SIG-M5 treated with dmso at 0.1 percent for 504 hours (cell line): ENCODE data around the gene ATP6V1C2.
"Not testable (repeated sequence)": the region's sequence is repeated elsewhere in the genome, so short reads cannot be mapped to it uniquely, and the experiment has no call there.

Experiments
- DNase-seq: peaks from one replicate; lab custom pipeline; 2025; ENCODE audit not compliant: unreplicated experiment; lab: John Stamatoyannopoulos, UW

The ATP6V1C2 gene

DNA sequence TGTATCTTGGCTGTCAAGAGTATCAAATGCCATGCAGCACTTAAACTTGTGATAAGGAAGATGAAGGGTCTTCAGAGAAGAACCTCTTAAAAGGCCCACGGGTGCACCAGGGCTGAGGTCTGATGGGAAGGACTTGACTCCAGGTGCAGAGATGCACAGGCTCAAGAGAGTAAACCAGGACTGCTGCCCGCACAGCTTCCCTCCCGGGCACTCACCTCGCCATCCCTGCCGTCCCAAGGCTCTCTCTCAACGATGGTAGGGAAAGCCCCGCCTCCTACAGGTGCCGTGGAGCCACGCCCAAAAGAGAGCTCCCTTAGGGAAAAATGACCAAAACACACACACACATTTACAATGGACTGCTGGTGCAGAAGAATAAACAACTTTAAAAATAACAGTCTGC lies 63.3 kb downstream of the ATP6V1C2 start:
- no peak for DNase-seq

DNA sequence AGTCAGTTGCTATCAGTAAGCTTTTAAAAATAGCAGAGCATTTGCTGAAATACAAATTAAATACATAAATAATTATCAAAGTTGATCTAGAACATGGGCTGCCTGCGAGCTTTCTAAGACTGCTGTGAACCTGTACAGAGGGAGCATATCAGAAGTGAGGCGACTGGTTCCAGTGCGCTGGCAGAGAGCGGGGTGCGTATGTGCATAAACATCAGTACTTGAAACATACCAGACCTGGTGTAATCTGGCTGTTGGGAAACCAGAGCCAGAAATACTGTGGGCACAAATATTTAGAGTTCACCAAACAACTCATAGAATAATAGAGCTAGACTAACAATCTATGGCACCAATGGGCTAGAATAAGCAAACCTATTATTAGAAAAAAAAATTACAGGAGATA lies 63.8 kb downstream of the ATP6V1C2 start:
- no peak for DNase-seq

DNA sequence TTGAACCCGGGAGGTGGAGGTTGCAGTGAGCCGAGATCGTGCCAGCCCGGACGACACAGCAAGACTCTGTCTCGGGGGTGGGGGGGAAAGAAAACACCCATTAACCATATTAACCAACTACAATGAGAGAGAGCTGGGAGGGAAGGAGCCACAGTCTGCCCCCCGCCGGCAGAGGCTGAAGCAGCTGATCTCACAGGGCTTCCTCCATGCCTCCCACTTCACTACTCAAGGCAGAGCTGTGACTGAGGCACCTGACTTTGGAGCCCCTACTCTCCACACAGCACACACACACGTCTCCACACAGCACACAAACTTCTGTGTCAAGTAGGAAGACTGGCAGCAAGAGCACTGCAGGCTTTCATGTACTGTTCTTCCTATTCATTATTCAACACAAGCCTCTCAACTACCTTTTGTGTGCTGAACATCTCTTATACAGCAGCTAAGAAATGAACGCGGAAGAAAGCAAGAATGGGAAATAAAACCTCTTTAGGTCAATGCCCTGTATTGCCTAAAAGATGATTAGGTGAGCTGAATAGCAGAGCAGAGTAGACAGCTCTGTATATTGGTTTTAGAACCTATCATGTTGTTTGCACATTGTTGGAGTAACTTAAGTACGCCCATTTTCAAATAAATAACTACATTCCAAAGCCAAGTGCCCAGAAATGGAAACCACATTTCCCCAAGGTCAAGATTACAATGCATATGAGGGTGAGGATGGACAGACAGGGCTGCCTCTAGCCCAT lies 65.0 kb downstream of the ATP6V1C2 start:
- DNase-seq = no peak

DNA sequence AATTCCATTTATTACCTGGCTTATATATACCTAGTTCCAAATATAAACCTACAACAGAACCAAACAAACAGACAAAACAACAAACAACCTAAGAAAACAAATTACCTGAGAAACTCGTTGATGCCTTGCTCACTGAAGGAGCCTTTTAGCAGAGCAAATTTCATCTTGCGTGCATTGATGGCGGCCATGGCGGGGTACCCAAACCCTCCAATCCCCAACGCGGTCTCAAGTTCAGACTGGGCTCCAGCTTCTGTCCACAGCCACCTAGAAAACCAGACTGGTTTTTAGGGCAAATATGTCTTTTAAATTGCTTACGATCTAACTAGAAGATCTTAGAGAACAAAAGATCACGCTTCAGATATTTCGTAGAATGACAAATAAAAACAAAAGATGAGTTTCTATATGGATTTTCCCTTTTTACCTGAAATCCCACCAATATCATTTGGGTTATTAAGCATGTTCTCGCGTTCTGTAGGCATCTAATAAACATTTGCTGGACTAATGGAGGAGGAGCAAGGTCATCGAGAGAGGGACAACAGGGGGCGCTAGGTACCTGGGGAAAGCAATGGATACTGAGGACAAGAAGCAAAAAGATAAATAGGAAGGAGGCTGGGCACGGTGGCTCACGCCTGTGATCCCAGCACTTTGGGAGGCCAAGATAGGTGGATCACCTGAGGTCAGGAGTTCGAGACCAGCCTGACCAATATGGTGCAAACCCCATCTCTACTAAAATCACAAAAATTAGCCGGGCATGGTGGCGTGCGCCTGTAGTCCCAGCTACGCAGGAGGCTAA lies 65.9 kb downstream of the ATP6V1C2 start:
- DNase-seq = no peak

DNA sequence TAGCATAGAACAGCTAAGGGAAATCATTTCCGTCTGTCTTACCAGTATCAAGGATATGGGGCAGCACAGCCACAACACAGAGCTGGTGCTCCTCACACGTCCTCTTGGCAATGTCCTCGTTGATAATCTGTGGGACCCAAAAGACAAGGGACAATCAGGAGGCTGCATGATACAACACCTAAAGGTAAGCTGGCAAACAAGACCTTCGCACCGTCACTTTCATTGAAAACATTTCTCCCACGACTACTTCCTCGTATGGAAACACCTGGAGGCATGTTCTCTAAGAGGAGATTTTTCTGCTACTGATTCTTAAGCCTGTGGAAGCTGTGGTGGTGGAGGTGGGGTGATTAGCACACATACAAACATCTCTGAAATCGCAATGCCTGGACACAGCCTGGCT lies 67.4 kb downstream of the ATP6V1C2 start:
- no peak for DNase-seq

DNA sequence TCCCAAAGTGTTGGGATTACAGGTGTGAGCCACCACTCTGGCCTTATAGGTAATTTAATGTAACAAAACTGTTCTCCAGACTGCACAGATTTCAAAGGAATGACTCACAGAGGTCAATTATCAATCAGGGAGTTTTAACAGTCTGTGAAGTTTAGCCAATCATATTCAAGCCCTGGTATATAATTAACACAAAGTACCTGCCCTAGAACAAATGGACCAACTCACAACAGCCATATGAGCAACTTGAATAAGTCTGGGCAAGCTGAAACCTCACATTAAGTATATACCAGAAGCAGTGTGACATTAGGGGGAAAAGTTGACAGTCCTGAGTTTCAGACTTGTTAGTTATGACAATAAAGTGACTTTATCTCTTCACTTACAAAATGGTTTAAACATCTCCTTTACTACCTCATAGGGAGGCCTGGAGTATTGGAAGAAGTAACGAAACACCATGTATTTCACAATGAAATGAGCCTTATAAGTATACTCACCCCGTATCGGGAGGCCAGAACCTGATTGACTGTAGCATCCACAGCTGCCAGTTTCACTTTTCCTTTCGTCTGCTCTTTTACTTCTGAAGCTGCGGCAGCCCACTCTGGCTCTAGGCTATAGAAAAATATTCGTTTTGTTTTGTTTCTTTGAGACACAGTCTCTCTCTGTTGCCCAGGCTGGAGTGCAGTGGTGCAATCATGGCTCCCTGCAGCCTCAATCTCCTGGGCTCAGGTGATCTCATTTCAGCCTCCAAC lies 69.0 kb downstream of the ATP6V1C2 start:
- DNase-seq = peak; percentile 20

DNA sequence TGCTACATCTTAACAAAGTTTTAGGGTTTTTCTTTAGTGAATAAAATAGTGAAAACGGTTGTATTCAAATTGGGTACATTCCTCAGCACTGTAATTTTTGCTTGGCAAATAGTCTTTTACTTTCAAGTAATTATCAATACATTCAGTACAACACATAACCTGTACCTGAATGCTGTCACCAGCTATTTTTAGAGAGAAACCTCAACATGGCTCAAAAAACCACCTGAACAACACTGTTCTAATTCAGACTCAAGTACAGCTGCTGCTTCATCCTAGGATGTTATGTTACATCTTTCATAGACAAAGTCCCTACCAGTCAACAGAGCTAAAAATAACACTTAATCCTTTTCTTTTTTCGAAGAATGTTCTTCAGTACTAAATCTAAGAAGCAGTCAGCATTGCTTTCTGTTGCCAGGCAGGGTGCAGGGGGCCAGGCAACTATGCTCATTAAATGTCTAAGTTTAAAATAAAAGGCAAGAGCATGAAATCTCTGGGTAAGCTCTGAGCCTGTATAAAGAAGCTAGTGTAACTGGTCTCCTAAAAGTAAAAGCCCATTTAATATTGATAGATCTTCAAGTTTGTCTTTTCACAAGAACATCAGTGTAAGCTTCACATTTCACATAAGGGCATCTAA lies 70.7 kb downstream of the ATP6V1C2 start:
- DNase-seq = no peak

DNA sequence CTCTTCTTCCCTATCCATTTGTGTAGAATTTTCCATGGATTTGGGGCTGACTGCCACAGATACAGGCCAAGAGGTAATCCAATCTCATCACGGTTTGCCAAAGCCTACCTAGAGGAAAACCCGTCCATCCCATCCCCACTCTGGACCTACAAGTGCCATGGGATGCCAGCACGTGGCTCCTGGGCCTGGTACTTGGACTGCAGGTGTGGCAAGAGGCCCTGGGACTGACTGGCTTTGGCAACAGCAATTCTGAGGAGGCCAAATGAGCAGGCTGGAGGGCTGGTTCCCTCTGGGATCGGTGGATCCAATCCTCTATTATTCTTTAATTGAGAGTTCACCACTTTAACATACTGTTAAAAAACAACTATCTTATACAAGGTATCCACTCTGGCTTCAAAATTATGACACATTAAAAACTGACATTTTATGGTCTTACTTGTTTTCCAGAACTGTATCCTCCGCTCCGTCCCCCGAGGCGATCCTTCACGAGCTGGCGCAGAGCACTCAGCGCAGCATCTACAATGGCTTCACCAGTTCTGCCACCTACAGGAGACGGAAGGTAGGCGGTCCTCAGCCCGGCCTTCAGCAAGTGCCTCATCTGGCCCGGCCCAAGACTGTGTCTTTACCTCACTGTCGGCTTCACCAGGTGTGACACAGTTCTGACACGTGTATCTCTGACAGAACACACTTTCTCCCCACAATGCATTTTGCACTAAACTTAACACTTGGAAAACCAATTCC lies 71.4 kb downstream of the ATP6V1C2 start:
- no peak for DNase-seq

DNA sequence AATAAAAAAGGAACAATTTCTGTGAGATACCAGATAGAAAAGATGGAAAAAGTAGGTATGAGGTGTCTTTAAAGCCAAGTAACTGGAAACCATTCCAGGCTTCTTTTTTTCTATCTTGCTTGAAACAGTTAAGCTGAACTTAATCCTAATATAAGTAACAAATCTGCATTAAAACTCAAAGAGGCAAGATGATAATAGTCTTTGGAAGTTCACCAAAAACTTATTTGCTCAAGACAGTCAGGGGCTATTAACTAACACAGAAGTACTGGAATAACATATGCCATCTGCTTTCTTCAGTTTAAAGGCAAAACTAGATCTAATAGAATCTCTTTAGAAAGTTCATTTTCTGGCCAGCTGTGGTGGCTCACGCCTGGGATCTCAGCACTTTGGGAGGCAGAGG lies 72.4 kb downstream of the ATP6V1C2 start:
- no peak for DNase-seq

DNA sequence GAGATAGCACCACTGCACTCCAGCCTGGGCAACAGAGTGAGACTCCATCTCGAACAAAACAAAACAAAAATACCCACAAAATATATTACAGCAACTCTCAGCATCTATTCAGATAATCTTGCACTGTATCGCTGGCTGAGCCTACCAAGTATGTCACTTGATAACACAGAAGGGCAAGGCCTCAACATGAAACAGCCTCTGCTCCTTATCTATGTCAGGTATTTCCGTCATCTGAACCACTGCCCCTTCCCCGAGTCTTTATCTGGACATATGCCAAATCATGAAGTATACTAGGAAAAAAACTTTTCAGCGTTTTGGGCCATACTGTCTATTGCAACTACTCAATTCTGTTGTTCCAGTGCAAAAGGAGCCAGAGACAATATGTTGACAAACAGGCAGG lies 73.4 kb downstream of the ATP6V1C2 start:
- no peak for DNase-seq

DNA sequence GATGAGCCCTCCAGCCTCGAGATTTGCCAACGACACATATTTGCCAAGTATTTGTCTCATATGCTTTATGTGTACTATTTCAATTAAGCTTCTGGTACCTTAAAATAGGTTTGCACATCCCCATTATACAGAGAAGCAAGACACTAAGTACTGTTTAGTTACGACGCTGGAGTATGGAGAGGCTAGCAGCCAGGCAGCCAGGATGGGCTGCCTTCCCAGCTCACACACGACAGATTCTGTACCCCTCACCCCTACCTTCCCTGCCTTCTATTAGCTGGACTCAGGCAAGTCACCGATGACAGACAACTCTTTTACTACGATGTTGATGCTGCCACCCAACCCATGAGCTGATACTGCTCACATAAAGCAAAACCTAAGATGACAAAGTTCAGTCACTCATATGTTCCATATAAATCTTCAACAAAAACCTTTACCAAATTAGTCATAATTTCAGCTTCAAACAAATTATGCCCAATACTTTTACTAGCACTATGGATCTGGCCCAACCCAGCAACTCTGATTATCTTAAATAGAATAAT lies 74.1 kb downstream of the ATP6V1C2 start:
- DNase-seq = no peak

DNA sequence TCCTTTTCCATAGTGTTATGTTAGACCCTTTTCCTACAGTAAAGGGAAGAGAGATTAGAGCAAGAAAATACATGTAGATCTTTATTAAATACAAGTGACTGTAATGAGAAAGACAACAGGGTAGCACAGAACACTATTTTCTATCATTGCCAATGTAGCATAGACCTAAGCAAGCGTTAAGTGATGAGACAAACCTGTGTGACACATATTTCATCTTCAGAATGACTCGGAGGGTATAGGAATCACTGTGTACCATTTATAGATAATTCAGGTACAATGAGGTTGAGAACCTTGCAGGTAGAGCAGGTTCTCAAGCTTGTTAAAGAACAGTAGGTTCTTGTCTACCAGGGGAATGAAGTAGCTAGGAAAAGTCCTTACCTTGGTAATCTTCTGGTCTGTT lies 75.3 kb downstream of the ATP6V1C2 start:
- no peak for DNase-seq

DNA sequence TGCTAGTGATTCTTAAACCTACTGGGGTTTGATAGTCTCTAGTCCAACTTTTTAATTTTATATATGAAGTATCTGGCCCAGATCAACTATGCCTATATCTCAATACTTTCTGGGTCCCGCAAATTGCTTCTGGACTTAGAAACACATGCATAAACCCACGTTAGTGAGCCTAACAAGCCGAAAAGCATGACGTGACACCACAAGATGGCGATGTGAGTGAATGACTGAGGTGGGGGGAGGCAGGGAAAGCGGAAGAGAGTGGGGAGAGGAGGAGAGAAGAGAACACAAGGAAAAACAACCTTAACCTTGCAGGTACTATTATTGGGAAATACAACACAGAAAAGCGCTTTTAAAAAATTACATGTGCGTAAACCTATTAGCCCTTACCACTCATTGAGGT lies 77.4 kb downstream of the ATP6V1C2 start:
- DNase-seq = no peak

DNA sequence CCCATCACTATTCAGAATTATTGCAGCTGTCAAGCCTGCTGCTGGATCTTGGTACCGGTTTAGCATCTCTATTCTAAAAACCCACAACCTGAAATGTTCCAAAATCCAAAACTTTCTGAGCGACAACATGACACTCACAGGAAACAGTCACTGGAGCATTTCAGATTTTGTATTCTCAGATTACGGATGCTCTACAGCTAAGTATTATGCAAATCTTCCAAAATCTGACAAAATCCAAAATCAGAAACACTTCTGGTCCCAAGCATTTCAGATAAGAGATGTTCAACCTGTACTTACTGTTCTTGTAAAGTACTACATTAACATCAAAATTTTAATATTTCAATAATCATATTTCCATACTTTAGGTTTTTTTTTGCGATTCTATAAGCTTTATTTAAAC lies 78.7 kb downstream of the ATP6V1C2 start:
- DNase-seq = no peak

DNA sequence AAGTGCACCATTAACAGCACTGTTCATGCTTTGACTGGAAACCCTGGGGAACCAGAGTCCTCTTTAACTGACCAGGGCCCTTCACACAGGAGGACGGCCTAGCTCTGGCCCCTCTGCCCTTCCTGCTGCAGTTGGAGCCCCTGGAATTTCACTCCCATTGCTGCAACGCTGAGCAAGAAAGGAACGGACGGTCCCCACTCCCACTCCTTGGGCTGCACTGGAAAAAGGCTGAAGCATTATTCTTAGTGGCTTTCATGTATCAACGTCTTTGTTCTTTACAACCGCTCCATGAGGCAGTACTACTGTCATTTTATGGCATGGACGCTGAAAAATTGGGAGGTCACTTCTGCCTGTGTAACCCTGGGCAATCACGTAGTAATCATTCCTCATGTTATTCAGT lies 81.2 kb downstream of the ATP6V1C2 start:
- no peak for DNase-seq

DNA sequence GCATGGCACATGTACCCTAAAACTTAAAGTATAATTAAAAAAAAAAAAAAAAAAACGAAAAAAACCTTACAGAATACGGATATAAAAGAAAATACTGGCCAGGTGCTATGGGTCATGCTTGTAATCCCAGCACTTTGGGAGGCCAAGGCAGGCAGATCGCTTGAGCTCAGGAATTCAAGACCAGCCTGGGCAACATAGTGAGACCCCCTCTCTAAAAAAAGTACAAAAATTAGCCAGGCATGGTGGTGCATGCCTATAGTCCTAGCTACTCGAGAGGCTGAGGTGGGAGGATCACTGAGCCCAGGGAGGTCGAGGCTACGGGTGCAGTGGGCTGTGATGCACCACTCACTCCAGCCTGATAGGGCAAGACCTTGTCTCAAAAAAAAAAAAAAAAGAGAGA lies 84.6 kb downstream of the ATP6V1C2 start:
- not testable (repeated sequence) for DNase-seq

DNA sequence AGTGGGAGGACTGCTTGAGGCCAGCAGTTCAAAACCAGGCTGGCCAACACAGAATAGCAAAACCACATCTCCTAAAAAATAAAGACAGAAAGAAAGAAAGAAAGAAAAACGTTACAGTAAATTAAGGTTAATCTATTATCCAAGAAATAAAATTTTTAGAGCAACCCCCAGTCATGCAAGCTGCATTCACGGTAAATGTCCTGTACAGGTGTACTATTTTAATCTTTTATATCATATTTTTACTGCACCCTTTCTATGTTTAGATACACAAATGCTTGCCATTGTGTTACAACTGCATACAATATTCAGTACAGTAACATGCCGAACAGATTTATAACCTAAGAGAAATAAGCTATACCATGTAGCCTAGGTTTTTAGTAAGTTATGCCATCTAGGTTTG lies 85.1 kb downstream of the ATP6V1C2 start:
- DNase-seq = no peak

DNA sequence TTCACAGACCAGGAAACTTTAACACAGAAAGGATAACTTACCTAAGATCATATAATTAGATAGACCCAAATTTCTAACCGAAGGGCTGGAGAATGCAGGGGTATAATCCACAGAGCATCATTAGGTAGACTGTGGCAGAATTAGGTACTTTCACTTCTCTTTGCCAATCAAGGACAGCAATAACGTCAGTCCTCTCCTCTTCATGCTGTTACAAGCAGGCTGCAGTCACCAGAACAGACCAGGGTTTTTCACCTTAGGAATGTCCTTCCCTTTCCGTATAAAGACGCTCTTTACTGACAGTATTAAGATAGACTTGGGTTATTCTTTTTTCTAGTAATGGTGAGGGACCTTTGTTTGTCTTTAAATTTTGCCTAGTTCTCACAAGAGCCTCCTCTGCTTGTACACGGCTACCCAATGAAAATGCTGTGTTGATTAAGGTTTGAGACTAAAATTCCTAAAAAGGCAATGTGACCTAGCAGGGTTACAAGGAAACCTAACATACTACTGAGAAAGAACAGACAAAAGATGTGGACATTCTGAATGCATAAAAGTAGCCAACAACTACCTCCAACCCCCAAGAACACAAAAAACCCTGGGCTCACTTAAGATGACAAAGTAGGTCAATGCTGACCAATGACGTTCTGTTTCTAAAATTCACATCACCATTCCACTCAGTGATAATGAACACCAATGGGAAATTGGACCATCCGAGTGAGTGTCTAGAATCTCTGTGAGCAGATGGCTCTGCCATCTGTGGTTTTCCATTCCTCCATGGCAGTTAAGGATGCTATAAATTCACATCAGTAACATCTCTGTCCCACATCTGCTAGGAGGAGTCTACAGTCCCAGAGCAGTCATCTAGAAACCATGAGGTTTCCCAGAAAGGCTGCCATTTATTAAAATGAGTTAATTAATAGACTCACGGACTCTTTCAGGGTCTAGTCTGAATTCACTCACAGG lies 89.1 kb downstream of the ATP6V1C2 start:
- DNase-seq = peak; percentile 77

DNA sequence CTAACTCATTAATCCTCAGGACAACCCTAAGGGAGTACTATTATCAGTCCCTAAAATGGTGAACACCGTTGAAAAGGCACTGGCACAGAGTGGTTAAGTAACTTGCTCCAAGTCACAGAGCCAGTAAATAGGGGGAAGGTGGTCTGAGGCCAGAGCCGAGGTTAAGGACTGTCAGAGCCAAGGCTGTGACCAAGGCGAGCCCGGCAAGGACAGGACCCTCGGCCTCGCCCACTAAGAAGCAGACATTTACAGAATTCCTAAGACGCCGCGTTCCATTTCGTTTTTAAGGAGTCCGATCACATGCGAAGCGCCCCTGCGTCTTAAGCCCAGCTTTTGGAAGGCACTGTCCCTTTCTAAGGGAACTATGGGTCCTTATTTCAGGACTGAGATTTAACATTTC lies 90.1 kb downstream of the ATP6V1C2 start:
- DNase-seq = no peak
